Keratinocyte (primary cell): ENCODE data around the gene B3GNT8. TPM values are rescaled to one million over a fixed set of nuclear protein-coding genes. Genes with fewer than 3 reads are reported as not detected.

Source experiments
- DNase-seq: peaks from one replicate; pipeline ENCODE4 v3.0.0-alpha.2; 2011; ENCODE audit warnings: low read depth, missing footprints, low spot score
- FAIRE-seq: peaks from 2 replicates; lab custom pipeline; 2011; peaks lifted over from hg19 to GRCh38; lab: Jason Lieb, UNC
- H2AFZ ChIP-seq: 2 replicates; pipeline ENCODE4 v1.6.0; 2012; ENCODE audit warnings: low read length, control low read depth, inconsistent platforms; ENCODE audit not compliant: control insufficient read depth
- H3K27ac ChIP-seq: 2 replicates; pipeline ENCODE4 v1.5.1; 2011; ENCODE audit warnings: low read length; ENCODE audit not compliant: control insufficient read depth, insufficient read depth
- H3K27me3 ChIP-seq: 3 replicates; pipeline ENCODE4 v1.6.0; 2011; ENCODE audit warnings: low read length; ENCODE audit not compliant: control insufficient read depth, insufficient read depth; ENCODE audit errors: extremely low read depth
- H3K36me3 ChIP-seq, 2 experiments: 2 replicates in 1 of 2; 3 replicates in 1 of 2; pipeline ENCODE4 v1.5.1; 2011; ENCODE audit warnings: low read length in 2 of 2, mild to moderate bottlenecking in 1 of 2; ENCODE audit not compliant: control insufficient read depth in 2 of 2, insufficient read depth in 2 of 2; ENCODE audit errors: extremely low read depth in 1 of 2
- H3K4me1 ChIP-seq: 3 replicates; pipeline ENCODE4 v1.5.1; 2011; ENCODE audit warnings: low read length; ENCODE audit not compliant: control insufficient read depth, insufficient read depth; ENCODE audit errors: extremely low read depth
- H3K4me2 ChIP-seq: 3 replicates; pipeline ENCODE4 v1.6.0; 2011; ENCODE audit warnings: low read depth, low read length; ENCODE audit not compliant: control insufficient read depth, insufficient read depth; ENCODE audit errors: extremely low read depth
- H3K4me3 ChIP-seq, 3 experiments: fragments of 200-600 bp in 1 of 3; sonication (generic) in 1 of 3; 2 replicates in 2 of 3; 3 replicates in 1 of 3; pipeline ENCODE4 v1.5.1; 2011 to 2016; ENCODE audit warnings: low read length in 3 of 3, mild to moderate bottlenecking in 3 of 3, control low read depth in 2 of 3, inconsistent platforms in 1 of 3, low read depth in 1 of 3, mixed read lengths in 1 of 3, mixed run types in 1 of 3, moderate library complexity in 1 of 3; ENCODE audit not compliant: control insufficient read depth in 2 of 3, insufficient read depth in 2 of 3; ENCODE audit errors: extremely low read depth in 1 of 3
- H3K79me2 ChIP-seq: 2 replicates; pipeline ENCODE4 v1.6.0; 2012; ENCODE audit warnings: low read length; ENCODE audit not compliant: control insufficient read depth, insufficient read depth
- H3K9ac ChIP-seq: 3 replicates; pipeline ENCODE4 v1.6.0; 2011; ENCODE audit warnings: low read length; ENCODE audit not compliant: control insufficient read depth, insufficient read depth; ENCODE audit errors: extremely low read depth
- H3K9me1 ChIP-seq: 3 replicates; pipeline ENCODE4 v1.6.0; 2011; ENCODE audit warnings: low read length; ENCODE audit not compliant: control insufficient read depth, insufficient read depth; ENCODE audit errors: extremely low read depth
- H3K9me3 ChIP-seq: 2 replicates; pipeline ENCODE4 v1.5.1; 2012; ENCODE audit warnings: low read depth, low read length; ENCODE audit not compliant: control insufficient read depth
- H4K20me1 ChIP-seq: 3 replicates; pipeline ENCODE4 v1.6.0; 2011; ENCODE audit warnings: low read length; ENCODE audit not compliant: control insufficient read depth, insufficient read depth; ENCODE audit errors: extremely low read depth
- CTCF ChIP-seq, 3 experiments: IDR thresholded peaks in 1 of 3; conservative IDR thresholded peaks in 1 of 3; optimal IDR thresholded peaks in 1 of 3; 2 replicates in 2 of 3; 3 replicates in 1 of 3; pipeline versions ENCODE3 to v1.5.1; 2011; ENCODE audit warnings: low read length in 3 of 3, mild to moderate bottlenecking in 3 of 3, moderate library complexity in 2 of 3, control low read depth in 1 of 3, inconsistent platforms in 1 of 3; ENCODE audit not compliant: insufficient read depth in 2 of 3; ENCODE audit errors: extremely low read depth in 1 of 3
- EZH2 ChIP-seq: IDR thresholded peaks from one replicate; pipeline ENCODE4 v1.6.1; 2012; ENCODE audit warnings: inconsistent platforms, mild to moderate bottlenecking, low read length, moderate library complexity
- dilution Hi-C: fragments of 300-500 bp; cut with MboI; formaldehyde crosslinking; loops from one replicate; pipeline ENCODE4 v1.7.0; 2020; ENCODE audit warnings: low sequenced_read_pairs; ENCODE audit not compliant: extremely low pct_ligation_motif_present
- polyA plus RNA-seq, 5 experiments: library from polyadenylated mRNA; depleted of rRNA in 3 of 5; stranded (reverse) in 3 of 5; stranded (forward) in 1 of 5; unstranded in 1 of 5; fragments of >200 nt; gene quantifications; 1 replicate in 1 of 5; 2 replicates in 3 of 5; 3 replicates in 1 of 5; pipeline versions ENCODE4 v1.2.1 to v1.2.3, GENCODE V29; 2011 to 2012; ENCODE audit warnings: missing spikeins in 2 of 5, low read depth in 1 of 5, low replicate concordance in 1 of 5

The B3GNT8 gene
- polyA plus RNA-seq, 1 donor (not counting 4 experiments of a cell fraction or from before 2014, with no cell fraction given), result 0.97 TPM

DNA sequence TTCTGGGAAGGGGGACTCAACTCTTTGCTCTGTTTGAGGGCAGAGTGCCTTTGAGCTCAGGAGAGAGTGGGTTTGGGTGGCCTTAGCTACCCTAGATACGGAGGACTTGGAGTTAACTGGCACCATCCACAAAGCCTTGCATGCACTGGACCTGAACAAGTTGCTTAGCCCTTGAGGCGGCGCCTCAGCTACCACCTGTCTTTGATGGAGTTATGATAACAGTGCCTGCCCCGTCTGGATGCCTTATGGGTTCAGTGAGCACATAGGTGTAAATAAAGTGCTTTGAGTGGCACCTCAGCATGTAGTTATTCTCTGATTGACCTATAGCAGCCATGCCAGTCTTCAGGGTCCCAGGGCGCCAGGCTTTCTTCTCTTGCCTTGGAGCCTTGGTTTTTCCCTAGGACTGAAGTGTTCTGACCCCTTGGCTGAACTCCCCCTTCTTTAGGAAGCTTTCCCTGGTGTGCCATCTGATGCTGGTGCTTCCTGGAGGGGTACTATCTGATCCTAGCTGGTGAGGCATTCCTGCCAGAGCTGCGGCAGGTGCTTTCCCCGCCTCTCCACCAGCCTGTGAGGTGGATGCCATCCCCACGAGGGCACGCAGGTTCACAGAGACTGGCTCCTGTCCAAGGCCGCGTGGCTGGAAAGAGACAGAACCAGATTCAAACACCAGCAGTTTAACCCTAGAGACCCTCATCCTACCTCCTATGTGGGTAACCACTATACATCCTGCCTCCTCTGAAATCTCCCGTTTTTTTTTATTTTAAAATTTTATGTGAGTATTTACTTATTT, 23.8 kb downstream of the B3GNT8 start:
- Histone ChIP-seq H3K27me3 (no peaks in the 10 kb centered on the region), H2AFZ (no peak overlapping the region), H3K4me2 (no peak overlapping the region), H3K27ac (no peak overlapping the region), H3K4me1 (peaks cover 8% of the 10 kb centered on the region), H4K20me1 (no peaks in the 10 kb centered on the region), H3K79me2 (peaks cover 8% of the 10 kb centered on the region), H3K36me3 (peaks cover 0 to 3% of the 10 kb centered on the region in 2 experiments), H3K9ac (no peak overlapping the region), H3K9me3 (no peaks in the 10 kb centered on the region), H3K9me1 (no peaks in the 10 kb centered on the region), H3K4me3 (no peak overlapping the region)
- TF ChIP-seq EZH2, result no peak
- no peak for TF ChIP-seq CTCF (optimal IDR thresholded peaks at IDR 0.05 in 1 of 3, IDR thresholded peaks at IDR 0.05 in 1 of 3, conservative IDR thresholded peaks at IDR 0.05 in 1 of 3; ENCODE audit: extremely low read depth in 1 of 3, insufficient read depth in 2 of 3, low read length in 3 of 3)
- no peak for DNase-seq
- dilution Hi-C loops, result no loop called here
- FAIRE-seq, result no peak

- Histone ChIP-seq H3K9ac (no peak overlapping the region), H3K4me1 (peaks cover 11% of the 10 kb centered on the region), H3K79me2 (peaks cover 15% of the 10 kb centered on the region), H4K20me1 (no peaks in the 10 kb centered on the region), H3K27me3 (no peaks in the 10 kb centered on the region), H3K4me2 (no peak overlapping the region), H3K27ac (no peak overlapping the region), H3K4me3 (no peak overlapping the region), H3K9me3 (no peaks in the 10 kb centered on the region), H3K36me3 (peaks cover 0 to 3% of the 10 kb centered on the region in 2 experiments), H3K9me1 (no peaks in the 10 kb centered on the region), H2AFZ (no peak overlapping the region)
- TF ChIP-seq EZH2, result no peak
- no peak for TF ChIP-seq CTCF (optimal IDR thresholded peaks at IDR 0.05 in 1 of 3, IDR thresholded peaks at IDR 0.05 in 1 of 3, conservative IDR thresholded peaks at IDR 0.05 in 1 of 3; ENCODE audit: extremely low read depth in 1 of 3, insufficient read depth in 2 of 3, low read length in 3 of 3)
- FAIRE-seq (no peak), DNase-seq (no peak)
- dilution Hi-C loops, result no loop called here
These were observed 25.2 kb downstream of the B3GNT8 start for GRCh38 chr19:41402010-41402409.
